Right atrium auricular region (tissue), 2 donors: ENCODE data around the gene CASP4. TPM values are rescaled to one million over a fixed set of nuclear protein-coding genes. Genes with fewer than 3 reads are reported as not detected.
"Not testable (repeated sequence)": the region's sequence is repeated elsewhere in the genome, so short reads cannot be mapped to it uniquely, and the experiment has no call there.

Experiments used
- DNase-seq: peaks from one replicate; pipeline ENCODE4 v3.0.0-alpha.2; 2019; ENCODE audit warnings: low spot score
- H3K27ac ChIP-seq, 2 donors: fragments of 200-600 bp; sonication (generic); 1 replicate in 1 of 2; 2 replicates in 1 of 2; pipeline ENCODE4 v1.5.1; 2016 to 2019
- H3K27me3 ChIP-seq, 2 donors: fragments of 200-600 bp; sonication (generic); one replicate each; pipeline versions ENCODE4 v1.5.1 to v1.6.0; 2017 to 2019
- H3K36me3 ChIP-seq: fragments of 200-600 bp; sonication (generic); one replicate; pipeline ENCODE4 v1.5.1; 2016
- H3K4me1 ChIP-seq, 2 donors: fragments of 200-600 bp; sonication (generic); one replicate each; pipeline versions ENCODE4 v1.5.1 to v1.6.0; 2017 to 2019
- H3K4me3 ChIP-seq, 2 donors: fragments of 200-600 bp; sonication (generic); 1 replicate in 1 of 2; 2 replicates in 1 of 2; pipeline ENCODE4 v1.5.1; 2017 to 2019; ENCODE audit warnings: mild to moderate bottlenecking in 1 of 2, moderate library complexity in 1 of 2
- H3K9me3 ChIP-seq, 2 donors: fragments of 200-600 bp; sonication (generic); one replicate each; pipeline ENCODE4 v1.5.1; 2019
- CTCF ChIP-seq, 2 donors: fragments of 200-600 bp; sonication (generic); IDR thresholded peaks; one replicate each; pipeline ENCODE4 v1.5.1; 2019; ENCODE audit warnings: antibody characterized with exemption in 2 of 2
- total RNA-seq, 2 donors: library from RNA; depleted of rRNA; stranded (reverse); fragments of >200 nt; gene quantifications; one replicate each; pipeline ENCODE4 v1.1.0, GENCODE V29; 2016

The CASP4 gene
- total RNA-seq, 2 donors from 2014 or later, result 22.4 to 39.4 TPM

- H3K4me3 ChIP-seq, result no peak overlapping the region
- H3K9me3 ChIP-seq, result no peaks in the 10 kb centered on the region
- no peak for TF ChIP-seq CTCF (IDR thresholded peaks at IDR 0.05)
- peaks cover 8% of the 10 kb centered on the region for H3K36me3 ChIP-seq
- H3K4me1 ChIP-seq, result peaks cover 0 to 13% of the 10 kb centered on the region in 2 donors
- no peak for DNase-seq
- H3K27me3 ChIP-seq, result no peaks in the 10 kb centered on the region
- no peak overlapping the region for H3K27ac ChIP-seq
These were observed 11.8 kb downstream of the CASP4 start for GRCh38 chr11:104956528-104956927.

GRCh38 chr11:104946907-104947306 lies 21.5 kb downstream of the CASP4 start:
- DNase-seq, result no peak

GRCh38 chr11:104944076-104944475 lies 24.3 kb downstream of the CASP4 start:
- Histone ChIP-seq H3K36me3 (peaks cover 12% of the 10 kb centered on the region), H3K4me3 (no peak overlapping the region), H3K27me3 (no peaks in the 10 kb centered on the region), H3K4me1 (no peaks in the 10 kb centered on the region), H3K27ac (no peak overlapping the region), H3K9me3 (no peaks in the 10 kb centered on the region)
- no peak for TF ChIP-seq CTCF (IDR thresholded peaks at IDR 0.05)
- DNase-seq, result no peak

More at GRCh38 chr11:104946907-104947306, 21.5 kb downstream of the CASP4 start:
- Histone ChIP-seq H3K4me1 (no peaks in the 10 kb centered on the region), H3K9me3 (no peaks in the 10 kb centered on the region), H3K27ac (no peak overlapping the region), H3K36me3 (peaks cover 30% of the 10 kb centered on the region), H3K4me3 (no peak overlapping the region), H3K27me3 (no peaks in the 10 kb centered on the region)
- TF ChIP-seq CTCF (IDR thresholded peaks at IDR 0.05), result peak; percentile 17 to 58

GRCh38 chr11:104943561-104943960 lies 24.8 kb downstream of the CASP4 start:
- H3K36me3 ChIP-seq, result peaks cover 12% of the 10 kb centered on the region
- H3K4me3 ChIP-seq, result no peak overlapping the region
- no peak for TF ChIP-seq CTCF (IDR thresholded peaks at IDR 0.05)
- no peaks in the 10 kb centered on the region for H3K4me1 ChIP-seq
- no peaks in the 10 kb centered on the region for H3K9me3 ChIP-seq
- H3K27ac ChIP-seq, result no peak overlapping the region
- H3K27me3 ChIP-seq, result no peaks in the 10 kb centered on the region
- DNase-seq, result no peak

GRCh38 chr11:104934594-104934993 lies 33.8 kb downstream of the CASP4 start:
- TF ChIP-seq CTCF (IDR thresholded peaks at IDR 0.05), result no peak
- DNase-seq, result no peak

GRCh38 chr11:104934073-104934472 lies 34.3 kb downstream of the CASP4 start:
- not testable (repeated sequence) for H3K9me3 ChIP-seq, H3K27ac ChIP-seq, H3K4me3 ChIP-seq, DNase-seq, H3K27me3 ChIP-seq, H3K4me1 ChIP-seq, H3K36me3 ChIP-seq

More at GRCh38 chr11:104934594-104934993, 33.8 kb downstream of the CASP4 start:
- H3K27ac ChIP-seq, result no peak overlapping the region
- H3K36me3 ChIP-seq, result no peaks in the 10 kb centered on the region
- no peak overlapping the region for H3K4me3 ChIP-seq
- no peaks in the 10 kb centered on the region for H3K4me1 ChIP-seq
- no peaks in the 10 kb centered on the region for H3K27me3 ChIP-seq
- H3K9me3 ChIP-seq, result peaks cover 0 to 5% of the 10 kb centered on the region in 2 donors
